ENCODE measurements around the gene CD300LF.

CD300LF gene

DNA sequence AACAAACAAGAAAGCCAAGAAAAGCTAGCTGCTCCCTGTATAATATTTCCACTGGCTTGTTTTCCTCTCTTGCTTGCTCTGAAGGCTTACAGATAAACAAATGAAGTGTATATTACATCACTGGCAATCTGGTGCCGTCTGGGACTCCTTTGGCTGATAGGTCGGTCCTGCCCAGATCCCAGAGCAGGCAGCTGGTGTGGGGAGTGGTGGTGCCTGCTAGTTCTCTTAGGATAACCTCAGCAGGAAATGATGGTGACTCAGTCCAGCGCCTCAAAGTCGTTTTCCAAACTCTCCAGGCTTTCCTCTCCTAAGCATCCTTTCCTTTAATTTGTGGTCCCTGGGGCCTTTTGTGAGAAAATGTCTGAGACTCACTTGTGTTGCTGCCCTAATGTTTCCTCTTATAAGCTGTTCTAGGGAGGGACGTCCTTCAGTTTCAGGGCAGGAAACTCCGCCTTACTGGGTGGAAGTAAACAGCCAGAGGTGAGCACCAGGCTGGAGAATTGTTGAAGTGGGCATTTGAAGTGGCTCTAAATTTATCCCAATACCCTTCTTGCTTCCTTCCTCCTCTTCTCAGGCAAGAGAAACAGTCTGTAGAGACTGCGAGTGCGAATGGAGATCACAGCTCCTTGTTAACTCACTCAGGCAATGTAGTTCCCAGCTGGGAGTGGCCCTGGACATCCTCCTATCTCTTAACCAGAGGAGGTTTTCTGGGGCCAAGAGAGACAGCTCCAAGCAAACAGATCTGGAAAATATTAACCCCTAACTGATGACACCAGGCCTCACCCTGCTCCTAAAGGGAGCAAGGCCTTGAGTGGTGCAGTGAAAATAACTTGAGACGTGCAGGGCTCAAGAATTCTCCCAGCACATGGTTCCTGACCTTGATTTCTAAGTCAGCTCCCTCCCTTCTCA, 34.9 kb downstream of the CD300LF start:
- DNase-seq (no peak), ATAC-seq (ENCODE audit: insufficient read depth, low read depth) (no peak)
- H2AFZ ChIP-seq (ENCODE audit: low read depth, low read length) = no peak overlapping the region
- no peak overlapping the region for H3K27ac ChIP-seq (ENCODE audit: low read length)
- peaks cover 9% of the 10 kb centered on the region for H3K27me3 ChIP-seq (ENCODE audit: insufficient read depth, low read length, poor library complexity)
- no peak for TF ChIP-seq CTCF (IDR thresholded peaks at IDR 0.05; ENCODE audit: borderline replicate concordance, extremely low read depth, low read length, poor library complexity, severe bottlenecking)
- no peak for TF ChIP-seq EZH2 (IDR thresholded peaks at IDR 0.05; ENCODE audit: borderline replicate concordance, low read depth, low read length, severe bottlenecking)
- no peak overlapping the region for H3K9ac ChIP-seq (ENCODE audit: low read depth, low read length)
- no peak overlapping the region for H3K4me2 ChIP-seq (ENCODE audit: insufficient read depth, low read length)
- no peaks in the 10 kb centered on the region for H4K20me1 ChIP-seq (ENCODE audit: insufficient read depth, low read length)
- H3K4me3 ChIP-seq (ENCODE audit: low read depth in 1 of 2, low read length in 2 of 2) = no peak overlapping the region
- no peaks in the 10 kb centered on the region for H3K36me3 ChIP-seq (ENCODE audit: insufficient read depth, low read length)
- no peaks in the 10 kb centered on the region for H3K79me2 ChIP-seq (ENCODE audit: insufficient read depth, low read length)
- no peaks in the 10 kb centered on the region for H3K4me1 ChIP-seq (ENCODE audit: insufficient read depth, low read length)
- H3K9me3 ChIP-seq (ENCODE audit: insufficient read depth, low read length, severe bottlenecking) = no peaks in the 10 kb centered on the region

GRCh38 chr17:74671031-74671771, 41.5 kb downstream of the CD300LF start:
- no peaks in the 10 kb centered on the region for H3K36me3 ChIP-seq (ENCODE audit: insufficient read depth, low read length)
- H3K4me1 ChIP-seq (ENCODE audit: insufficient read depth, low read length) = no peaks in the 10 kb centered on the region
- H3K27me3 ChIP-seq (ENCODE audit: insufficient read depth, low read length, poor library complexity) = peaks cover 13% of the 10 kb centered on the region
- no peak overlapping the region for H2AFZ ChIP-seq (ENCODE audit: low read depth, low read length)
- no peaks in the 10 kb centered on the region for H3K79me2 ChIP-seq (ENCODE audit: insufficient read depth, low read length)
- ATAC-seq (ENCODE audit: insufficient read depth, low read depth) (peak; percentile 50; the same call in 2 of the 3 replicates), DNase-seq (peak; percentile 33)
- no peak overlapping the region for H3K4me2 ChIP-seq (ENCODE audit: insufficient read depth, low read length)
- H3K9me3 ChIP-seq (ENCODE audit: insufficient read depth, low read length, severe bottlenecking) = no peaks in the 10 kb centered on the region
- no peak overlapping the region for H3K4me3 ChIP-seq (ENCODE audit: low read depth in 1 of 2, low read length in 2 of 2)
- H3K27ac ChIP-seq (ENCODE audit: low read length) = no peak overlapping the region
- TF ChIP-seq EZH2 (IDR thresholded peaks at IDR 0.05; ENCODE audit: borderline replicate concordance, low read depth, low read length, severe bottlenecking) (no peak), CTCF (IDR thresholded peaks at IDR 0.05; ENCODE audit: borderline replicate concordance, extremely low read depth, low read length, poor library complexity, severe bottlenecking) (no peak)
- H4K20me1 ChIP-seq (ENCODE audit: insufficient read depth, low read length) = peaks cover 5% of the 10 kb centered on the region; the same call in 1 of the 2 replicates
- H3K9ac ChIP-seq (ENCODE audit: low read depth, low read length) = no peak overlapping the region

GRCh38 chr17:74670329-74670728, 42.4 kb downstream of the CD300LF start:
- no peak overlapping the region for H3K4me3 ChIP-seq (ENCODE audit: low read depth in 1 of 2, low read length in 2 of 2)
- H4K20me1 ChIP-seq (ENCODE audit: insufficient read depth, low read length) = peaks cover 5% of the 10 kb centered on the region; the same call in 1 of the 2 replicates
- H3K79me2 ChIP-seq (ENCODE audit: insufficient read depth, low read length) = no peaks in the 10 kb centered on the region
- peaks cover 7% of the 10 kb centered on the region for H3K27me3 ChIP-seq (ENCODE audit: insufficient read depth, low read length, poor library complexity)
- no peak overlapping the region for H3K4me2 ChIP-seq (ENCODE audit: insufficient read depth, low read length)
- no peak for TF ChIP-seq EZH2 (IDR thresholded peaks at IDR 0.05; ENCODE audit: borderline replicate concordance, low read depth, low read length, severe bottlenecking)
- no peak for TF ChIP-seq CTCF (IDR thresholded peaks at IDR 0.05; ENCODE audit: borderline replicate concordance, extremely low read depth, low read length, poor library complexity, severe bottlenecking)
- no peak for DNase-seq
- H3K9ac ChIP-seq (ENCODE audit: low read depth, low read length) = no peak overlapping the region
- H3K27ac ChIP-seq (ENCODE audit: low read length) = no peak overlapping the region
- no peaks in the 10 kb centered on the region for H3K9me3 ChIP-seq (ENCODE audit: insufficient read depth, low read length, severe bottlenecking)
- no peak overlapping the region for H2AFZ ChIP-seq (ENCODE audit: low read depth, low read length)
- no peaks in the 10 kb centered on the region for H3K36me3 ChIP-seq (ENCODE audit: insufficient read depth, low read length)
- no peak for ATAC-seq (ENCODE audit: insufficient read depth, low read depth)
- no peaks in the 10 kb centered on the region for H3K4me1 ChIP-seq (ENCODE audit: insufficient read depth, low read length)
